ENCODE measurements around the gene MTMR1.

Gene MTMR1

DNA sequence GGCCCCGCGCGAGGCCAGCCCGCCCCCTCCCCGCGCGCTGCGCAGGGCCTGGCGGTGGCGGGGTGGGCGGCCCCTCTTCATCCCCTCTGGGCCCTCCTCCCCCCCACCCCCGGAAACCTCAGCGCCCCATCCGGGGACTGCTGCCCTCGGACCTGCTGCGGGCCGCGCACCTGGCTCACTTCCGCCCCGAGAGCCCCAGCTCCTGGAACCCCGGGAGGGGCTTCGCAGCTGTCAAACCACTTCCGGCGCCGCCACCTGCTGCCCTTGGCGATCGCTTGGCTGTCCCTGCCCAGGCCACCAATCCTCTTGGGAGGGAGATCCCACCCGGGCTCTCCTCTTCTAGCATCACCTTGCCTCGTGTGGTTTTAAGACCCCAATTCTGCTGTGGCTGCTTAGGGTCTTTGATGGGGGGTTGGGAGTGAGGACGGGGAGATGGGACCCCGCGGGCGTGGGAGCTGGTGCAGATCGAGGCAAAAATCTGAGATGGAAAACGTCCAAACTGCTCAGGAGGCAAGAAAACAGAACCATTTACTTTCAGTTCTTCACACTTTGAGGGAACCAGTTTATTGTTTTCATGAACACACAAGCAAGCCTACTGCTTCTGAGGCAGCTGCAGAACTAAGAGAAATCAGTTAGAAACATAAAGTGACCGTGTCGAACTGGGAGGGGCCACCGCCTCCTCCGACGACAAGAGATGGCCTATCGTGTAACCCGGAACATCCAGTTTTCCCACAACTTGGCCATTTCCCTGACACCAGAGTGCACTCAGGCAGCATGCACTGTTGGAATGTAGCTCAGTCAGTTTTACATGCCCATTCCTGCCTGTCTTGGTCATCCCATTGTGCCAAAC lies 754 bp downstream of the MTMR1 start:
- peak; percentile 62 for DNase-seq
- in situ Hi-C loops (cut with MboI; ENCODE audit: low pct_unique_long_range_greater_than_20kb, low sequenced_read_pairs), result loop anchor here (25.0 kb wide), 1 partner anchor 732 kb away; no protein-coding TSS in a partner anchor

DNA sequence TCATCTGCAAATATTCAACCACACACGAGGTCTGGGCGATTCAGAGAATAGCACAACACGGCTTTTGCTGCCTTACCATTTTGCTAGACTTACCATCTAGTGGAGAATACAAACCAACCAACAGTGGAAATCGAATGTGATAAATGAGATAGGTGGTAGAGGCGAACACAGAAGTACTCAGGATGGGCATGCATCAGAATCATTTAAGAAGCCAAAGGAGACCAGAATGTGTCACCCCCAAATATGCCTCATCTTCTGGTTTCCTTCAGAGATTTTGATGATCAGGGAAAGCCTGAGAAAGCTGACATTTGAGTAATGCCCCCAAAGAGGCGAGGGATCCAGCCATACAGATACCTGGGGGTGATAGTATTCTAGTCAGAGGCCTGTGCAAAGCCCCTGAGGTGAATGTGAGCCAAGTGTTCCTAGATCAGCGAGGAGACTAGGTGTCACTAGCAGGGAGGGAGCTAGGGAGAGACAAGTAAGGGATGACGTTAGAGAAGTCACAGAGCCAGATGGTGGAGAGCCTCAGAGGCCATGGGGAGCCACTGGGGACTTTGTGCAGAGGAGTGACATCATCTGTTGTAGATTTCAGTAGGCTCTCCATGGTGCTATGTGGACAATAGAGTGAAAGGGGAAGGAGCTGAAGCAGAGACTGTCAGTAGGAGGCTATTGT lies 1.7 kb downstream of the MTMR1 start:
- in situ Hi-C loops (cut with MboI; ENCODE audit: low pct_unique_long_range_greater_than_20kb, low sequenced_read_pairs), result loop anchor here (25.0 kb wide), 1 partner anchor 733 kb away; no protein-coding TSS in a partner anchor
- DNase-seq, result peak; percentile 52

DNA sequence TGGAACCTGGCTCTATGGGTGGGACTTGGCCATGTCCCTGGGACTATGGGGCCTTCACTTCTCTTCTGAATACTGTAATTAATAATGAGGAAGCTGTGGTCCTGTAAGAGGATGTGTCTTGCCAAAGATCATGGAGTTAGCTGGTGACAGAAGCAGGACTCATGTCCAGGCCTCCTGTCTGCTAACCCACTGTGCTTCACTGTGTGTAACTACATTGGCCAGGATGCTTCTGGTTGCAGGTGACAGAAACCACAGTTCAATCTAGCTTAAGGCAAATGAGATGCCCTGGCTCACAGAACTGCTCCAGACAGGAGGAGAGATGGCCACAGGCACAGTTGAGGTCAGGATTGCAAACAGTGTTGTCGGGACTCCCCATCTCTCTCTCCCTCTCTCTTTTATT lies 3.1 kb downstream of the MTMR1 start:
- peak; percentile 19 for DNase-seq
- in situ Hi-C loops (cut with MboI; ENCODE audit: low pct_unique_long_range_greater_than_20kb, low sequenced_read_pairs), result loop anchor here (25.0 kb wide), 1 partner anchor 734 kb away; no protein-coding TSS in a partner anchor

DNA sequence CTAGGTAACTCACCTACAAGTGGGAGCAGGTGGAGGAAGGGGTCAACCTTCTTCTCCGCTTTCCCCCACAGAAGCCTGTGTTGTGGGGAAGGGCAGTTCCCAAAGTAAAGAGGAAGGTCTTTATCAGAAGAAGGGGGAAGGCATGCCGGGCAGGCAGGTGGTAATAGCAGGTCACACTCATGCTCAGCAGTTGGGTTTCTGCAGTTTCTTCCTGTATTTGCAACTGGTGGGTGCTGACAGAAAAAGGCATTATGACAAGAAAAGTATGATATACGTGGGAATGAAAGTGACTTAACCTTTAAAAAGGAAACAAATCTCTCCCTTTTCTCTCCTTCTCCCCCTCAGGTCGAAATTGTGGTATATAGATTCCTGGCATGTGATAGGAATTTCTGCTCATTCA lies 3.7 kb downstream of the MTMR1 start:
- peak; percentile 56 for DNase-seq
- in situ Hi-C loops (cut with MboI; ENCODE audit: low pct_unique_long_range_greater_than_20kb, low sequenced_read_pairs), result loop anchor here (25.0 kb wide), 1 partner anchor 735 kb away; no protein-coding TSS in a partner anchor

DNA sequence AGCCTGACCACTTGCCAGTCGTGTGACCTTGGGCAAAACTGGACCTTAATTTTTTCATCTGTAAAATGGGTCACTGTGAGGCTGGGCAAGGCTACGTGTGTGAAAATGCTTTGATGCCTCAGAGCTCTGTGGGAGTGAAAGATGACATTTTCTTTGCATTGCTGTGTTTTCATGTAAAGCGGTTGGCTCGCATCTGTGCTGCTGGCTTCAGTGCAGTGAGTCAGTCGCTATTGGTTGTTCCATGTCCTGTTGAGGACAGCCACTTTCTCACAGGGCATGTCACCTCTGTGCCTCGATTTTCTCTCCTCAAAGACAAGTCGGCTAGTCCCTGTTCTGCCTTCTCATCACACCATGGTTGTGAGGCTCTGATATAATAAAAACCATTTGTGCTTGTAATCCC lies 4.4 kb downstream of the MTMR1 start:
- in situ Hi-C loops (cut with MboI; ENCODE audit: low pct_unique_long_range_greater_than_20kb, low sequenced_read_pairs), result loop anchor here (25.0 kb wide), 1 partner anchor 735 kb away; no protein-coding TSS in a partner anchor
- no peak for DNase-seq

DNA sequence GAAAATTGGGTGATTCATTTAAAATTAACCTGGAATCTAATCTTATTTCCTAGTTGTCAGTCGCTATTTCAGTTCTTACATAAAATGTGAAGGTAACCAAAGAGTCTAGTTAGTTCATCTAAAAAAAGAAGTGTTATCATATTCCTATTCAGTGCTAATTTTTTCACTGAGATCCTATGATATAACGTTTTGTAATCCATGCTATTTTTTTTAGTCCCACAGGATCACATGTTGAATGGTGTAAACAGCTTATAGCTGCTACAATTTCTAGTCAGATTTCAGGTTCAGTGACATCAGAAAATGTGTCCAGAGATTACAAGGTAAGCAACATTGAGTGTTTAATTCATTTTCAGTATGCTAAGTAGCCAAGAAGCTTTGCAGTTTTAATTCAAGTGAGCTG lies 5.8 kb downstream of the MTMR1 start:
- in situ Hi-C loops (cut with MboI; ENCODE audit: low pct_unique_long_range_greater_than_20kb, low sequenced_read_pairs), result loop anchor here (25.0 kb wide), 1 partner anchor 737 kb away; no protein-coding TSS in a partner anchor
- no peak for DNase-seq

DNA sequence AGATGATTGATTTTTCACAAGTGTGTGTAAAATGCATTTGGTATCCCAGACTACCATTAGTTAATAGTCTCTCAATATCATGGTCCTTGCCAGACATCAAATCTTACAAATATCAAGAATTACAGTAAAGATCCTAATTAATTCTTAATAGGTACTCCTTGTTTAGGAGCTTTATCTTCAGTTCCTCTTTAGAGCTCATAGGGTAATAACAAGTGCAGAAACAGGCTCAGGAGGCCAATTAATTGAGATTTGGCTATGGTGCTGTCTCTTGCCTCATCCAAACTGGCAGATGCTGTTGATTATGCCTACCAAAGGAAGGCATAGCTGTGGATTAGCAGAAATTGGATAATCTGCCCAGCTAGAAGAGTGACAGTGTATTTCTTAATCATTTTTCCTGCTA lies 6.9 kb downstream of the MTMR1 start:
- in situ Hi-C loops (cut with MboI; ENCODE audit: low pct_unique_long_range_greater_than_20kb, low sequenced_read_pairs), result no loop called here
- no peak for DNase-seq

DNA sequence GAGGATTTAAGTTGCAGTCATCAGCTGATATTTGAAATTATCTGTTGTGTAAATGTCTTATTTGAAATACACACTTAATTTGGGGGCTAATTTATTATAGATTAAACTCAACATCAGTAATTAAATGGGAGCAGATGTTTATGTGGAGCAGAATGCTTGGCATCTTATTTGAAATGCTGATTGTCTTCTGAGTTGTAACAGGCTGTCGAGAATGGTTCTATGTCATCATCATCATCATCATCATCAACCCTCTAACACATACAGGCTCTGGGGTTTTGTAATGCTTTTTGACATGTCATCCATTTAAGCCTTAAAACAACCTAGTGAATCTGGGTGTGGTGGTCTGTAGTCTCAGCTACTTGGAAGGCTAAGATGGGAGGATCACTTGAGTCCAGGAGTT lies 8.2 kb downstream of the MTMR1 start:
- in situ Hi-C loops (cut with MboI; ENCODE audit: low pct_unique_long_range_greater_than_20kb, low sequenced_read_pairs), result no loop called here
- DNase-seq, result no peak

DNA sequence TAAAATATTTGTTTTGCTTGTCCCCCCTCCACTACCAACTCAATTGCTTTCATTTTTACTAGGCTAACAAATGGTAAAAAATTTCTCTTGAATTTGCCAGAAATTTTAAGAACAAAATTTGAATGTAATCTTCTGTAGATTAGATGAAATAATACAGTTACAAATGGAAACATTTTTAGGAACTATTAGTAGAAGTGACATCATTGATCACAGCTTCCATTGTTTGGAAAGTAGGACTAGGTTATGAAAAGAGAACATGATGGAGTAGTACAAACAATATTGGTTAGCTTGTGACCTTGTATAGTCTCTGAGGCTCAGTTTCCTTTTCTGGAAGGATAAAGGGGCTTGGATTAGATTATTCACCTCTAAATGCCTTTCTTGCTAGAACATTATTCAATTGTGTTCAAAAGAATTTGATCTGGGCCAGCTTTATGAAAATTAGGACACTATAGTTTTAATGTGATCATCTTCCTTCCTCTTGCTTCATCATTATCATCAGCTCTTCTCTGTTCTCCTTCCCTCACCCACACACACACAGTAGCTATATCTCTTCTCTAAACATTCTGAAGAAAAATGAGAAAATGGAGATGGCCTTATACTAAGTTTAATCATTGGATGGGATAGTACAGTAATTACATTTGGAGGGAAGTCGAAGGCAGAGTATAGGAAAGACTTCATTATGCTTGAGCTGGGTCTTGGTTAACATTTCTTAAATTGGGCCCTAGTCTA lies 9.9 kb downstream of the MTMR1 start:
- no peak for DNase-seq
- in situ Hi-C loops (cut with MboI; ENCODE audit: low pct_unique_long_range_greater_than_20kb, low sequenced_read_pairs), result no loop called here

DNA sequence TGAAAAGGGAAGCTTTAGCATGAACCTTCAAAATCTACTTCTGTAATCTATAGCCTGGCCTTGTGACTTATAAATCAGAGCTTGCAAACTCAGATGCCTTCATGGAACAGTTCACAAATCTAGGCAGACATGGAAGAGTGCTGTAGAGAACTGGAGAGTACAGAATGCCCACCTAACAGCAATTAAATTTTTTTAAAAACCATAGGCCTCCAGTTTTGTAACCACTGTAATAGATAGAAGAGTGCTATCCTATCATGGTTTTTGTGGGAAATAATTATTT lies 10.4 kb downstream of the MTMR1 start:
- in situ Hi-C loops (cut with MboI; ENCODE audit: low pct_unique_long_range_greater_than_20kb, low sequenced_read_pairs), result no loop called here
- DNase-seq, result no peak

DNA sequence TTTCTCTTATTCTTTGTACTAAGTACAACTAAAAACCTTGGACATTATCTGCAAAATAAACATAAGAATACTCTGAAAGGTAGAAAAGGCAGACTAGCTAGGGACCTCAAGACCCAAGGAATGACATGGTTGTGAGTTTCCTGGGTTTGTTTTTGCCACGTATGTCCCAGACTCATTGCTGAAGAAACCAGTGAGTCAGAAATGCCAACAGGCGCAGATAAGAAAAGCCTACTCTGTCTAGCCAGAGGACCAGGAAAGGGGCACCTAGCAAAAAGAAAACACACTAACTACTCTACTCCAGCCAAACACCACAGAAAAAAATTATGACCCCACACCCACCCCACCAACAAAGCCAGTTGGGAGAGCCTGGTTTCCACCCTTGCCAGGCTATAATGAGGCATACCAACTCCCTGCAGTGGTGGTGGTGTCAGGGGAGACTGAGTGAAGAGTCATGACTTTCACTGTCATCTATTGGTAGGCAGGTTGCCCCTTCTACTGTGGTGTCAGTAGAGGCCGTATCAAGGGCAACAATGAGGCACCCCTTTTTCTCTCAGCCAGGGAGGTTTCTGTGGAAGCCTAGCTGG lies 10.9 kb downstream of the MTMR1 start:
- in situ Hi-C loops (cut with MboI; ENCODE audit: low pct_unique_long_range_greater_than_20kb, low sequenced_read_pairs), result no loop called here
- DNase-seq, result no peak

DNA sequence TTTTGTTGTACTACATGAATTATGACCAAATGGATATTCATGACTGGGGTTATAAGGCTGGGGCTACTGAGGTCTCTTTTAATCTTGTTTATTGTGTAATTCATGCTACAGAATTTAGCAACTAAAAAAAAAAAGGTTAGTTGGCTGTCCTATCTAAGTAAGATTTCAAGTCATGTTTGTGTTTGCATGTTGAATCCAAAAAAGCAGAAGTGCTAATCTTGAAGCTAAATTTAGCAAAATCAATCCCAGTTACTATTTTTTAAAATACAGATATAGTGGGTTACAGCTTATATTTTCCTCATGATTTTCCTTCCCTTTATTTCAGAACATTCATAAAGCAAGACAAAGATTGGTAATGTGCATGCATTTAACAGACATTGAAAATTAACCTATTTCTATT lies 19.4 kb downstream of the MTMR1 start:
- in situ Hi-C loops (cut with MboI; ENCODE audit: low pct_unique_long_range_greater_than_20kb, low sequenced_read_pairs), result no loop called here
- DNase-seq, result peak; percentile 19

DNA sequence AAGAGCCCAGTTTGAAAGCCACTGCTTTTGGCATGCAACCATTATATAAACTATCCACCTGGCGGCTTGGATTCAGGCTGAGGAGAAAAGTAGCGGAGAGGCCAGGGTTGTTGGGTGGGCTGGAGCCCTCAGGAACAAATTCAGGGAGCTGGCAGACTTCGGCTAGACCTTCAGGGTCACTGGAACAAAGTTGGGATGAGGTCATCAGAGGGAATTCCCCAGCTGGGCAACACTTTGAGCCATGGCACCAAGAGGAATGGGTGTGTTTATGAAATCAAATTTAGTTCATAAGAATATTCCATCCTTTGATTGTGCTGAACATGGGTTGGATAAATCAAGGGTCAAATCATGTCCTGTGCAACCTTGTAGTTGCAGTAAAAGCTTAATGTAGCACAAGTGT lies 22.0 kb downstream of the MTMR1 start:
- DNase-seq, result no peak
- in situ Hi-C loops (cut with MboI; ENCODE audit: low pct_unique_long_range_greater_than_20kb, low sequenced_read_pairs), result no loop called here

DNA sequence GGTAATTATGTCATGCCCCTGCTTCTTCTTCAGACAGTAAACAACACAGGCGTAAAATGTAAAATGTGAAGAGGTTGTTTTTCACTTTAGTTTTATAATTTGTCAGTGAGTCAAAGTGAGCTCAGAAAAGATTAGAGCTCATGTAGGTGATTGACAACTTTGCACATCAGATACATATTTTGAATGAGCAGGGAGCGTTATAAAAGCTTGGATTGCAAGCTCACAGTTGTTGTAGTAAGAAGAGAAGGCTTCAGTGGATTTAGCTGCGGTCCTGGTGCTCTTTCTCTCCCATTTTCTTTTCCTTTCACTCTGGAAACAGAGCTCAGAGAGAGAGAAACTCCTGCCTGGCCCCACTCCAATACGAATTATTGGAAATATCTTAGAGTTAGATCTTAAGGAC lies 26.4 kb downstream of the MTMR1 start:
- in situ Hi-C loops (cut with MboI; ENCODE audit: low pct_unique_long_range_greater_than_20kb, low sequenced_read_pairs), result no loop called here
- DNase-seq, result no peak

DNA sequence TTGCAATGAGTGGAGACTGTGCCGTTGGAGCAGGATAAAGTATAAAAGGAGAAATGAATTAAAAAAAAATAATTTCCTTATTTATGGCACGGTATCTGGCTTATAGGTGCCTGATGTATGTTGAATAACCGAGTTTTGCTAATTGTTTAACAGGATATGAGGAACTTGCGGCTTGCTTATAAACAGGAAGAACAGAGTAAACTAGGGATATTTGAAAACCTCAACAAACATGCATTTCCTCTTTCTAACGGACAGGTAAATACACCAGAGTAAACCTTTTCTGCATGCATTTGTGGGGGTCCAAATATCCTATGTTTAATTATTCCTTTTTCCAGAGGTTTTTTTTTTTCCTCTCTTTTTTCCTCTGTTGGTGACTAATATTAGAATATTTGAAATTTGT lies 36.8 kb downstream of the MTMR1 start:
- in situ Hi-C loops (cut with MboI; ENCODE audit: low pct_unique_long_range_greater_than_20kb, low sequenced_read_pairs), result no loop called here
- no peak for DNase-seq

DNA sequence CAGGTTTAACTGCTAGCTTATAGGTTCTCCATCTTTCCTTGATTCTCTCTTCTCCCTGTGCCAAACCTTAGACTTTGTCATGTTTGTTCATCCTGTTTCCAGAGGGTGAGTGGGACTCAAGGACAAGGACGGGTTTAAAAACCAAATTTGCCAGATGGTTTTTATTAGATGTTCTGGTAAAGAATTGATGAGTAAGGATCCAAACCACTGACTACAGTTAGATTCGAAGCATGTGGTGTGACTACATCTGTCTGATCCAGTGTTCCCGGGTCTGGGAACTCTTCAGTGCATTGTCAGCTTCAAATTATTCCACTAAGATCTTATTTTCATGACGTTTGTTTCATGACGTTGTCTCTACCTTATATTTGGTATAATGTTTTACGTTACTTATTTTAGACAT lies 37.5 kb downstream of the MTMR1 start:
- no peak for DNase-seq
- in situ Hi-C loops (cut with MboI; ENCODE audit: low pct_unique_long_range_greater_than_20kb, low sequenced_read_pairs), result no loop called here

DNA sequence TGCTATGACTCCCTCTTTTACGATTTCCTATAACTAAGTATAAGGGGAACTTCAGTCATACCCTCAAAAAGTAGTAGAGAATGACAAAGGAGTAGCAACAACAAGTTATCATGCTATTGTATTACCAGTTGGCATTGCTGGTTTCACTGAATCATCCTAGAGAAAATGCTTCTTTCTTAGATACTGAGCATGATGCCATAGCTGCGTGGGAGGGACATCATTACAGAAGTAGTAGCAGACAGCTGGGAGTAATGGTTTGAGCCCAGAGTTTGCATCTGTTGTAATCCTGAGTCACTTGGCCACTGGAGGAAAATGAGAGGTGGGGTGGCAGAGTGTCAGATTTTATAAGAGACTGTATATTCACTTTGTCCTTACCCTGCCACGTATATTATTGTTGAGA lies 38.6 kb downstream of the MTMR1 start:
- in situ Hi-C loops (cut with MboI; ENCODE audit: low pct_unique_long_range_greater_than_20kb, low sequenced_read_pairs), result no loop called here
- peak; percentile 8 for DNase-seq

DNA sequence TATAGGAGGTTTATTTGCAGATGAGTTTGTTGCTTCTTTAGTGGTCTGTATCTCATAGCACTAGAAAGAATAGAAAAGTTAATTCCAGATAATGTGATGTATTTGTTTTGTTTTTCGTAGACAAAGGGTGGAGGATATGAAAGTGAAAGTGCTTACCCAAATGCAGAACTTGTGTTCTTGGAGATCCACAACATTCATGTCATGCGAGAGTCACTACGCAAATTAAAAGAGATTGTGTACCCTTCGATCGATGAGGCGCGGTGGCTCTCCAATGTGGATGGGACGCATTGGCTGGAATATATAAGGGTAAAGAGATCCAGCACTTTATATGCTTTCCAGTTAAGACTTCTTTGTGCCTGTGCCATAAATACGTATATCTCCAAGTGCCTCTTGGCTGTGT lies 43.3 kb downstream of the MTMR1 start:
- DNase-seq, result no peak
- in situ Hi-C loops (cut with MboI; ENCODE audit: low pct_unique_long_range_greater_than_20kb, low sequenced_read_pairs), result no loop called here

DNA sequence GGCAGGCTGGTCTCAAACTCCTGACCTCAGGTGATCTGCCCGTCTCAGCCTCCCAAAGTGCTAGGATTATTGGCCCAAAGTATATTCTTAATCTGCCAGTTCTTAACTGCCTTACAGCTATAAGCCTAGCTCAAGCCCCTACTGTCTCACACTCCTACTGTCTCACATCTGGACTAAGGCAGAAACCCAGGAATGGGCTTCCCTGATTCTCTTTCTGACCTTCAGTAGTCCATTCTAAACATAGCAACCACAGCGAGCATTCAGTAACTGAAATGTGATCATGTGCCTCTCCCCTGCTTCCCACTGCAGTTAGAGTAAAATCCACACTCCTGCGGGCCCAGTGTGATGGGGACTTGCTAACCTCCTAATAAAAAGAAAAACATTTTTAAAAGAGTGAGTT lies 58.9 kb downstream of the MTMR1 start:
- no peak for DNase-seq
- in situ Hi-C loops (cut with MboI; ENCODE audit: low pct_unique_long_range_greater_than_20kb, low sequenced_read_pairs), result loop anchor here (25.0 kb wide), 1 partner anchor 935 kb away; the partner anchor contains the start of gene PRRG3

All from KBM-7 (cell line).